ENCODE data around the gene REXO5. TPM values are rescaled to one million over a fixed set of nuclear protein-coding genes. Genes with fewer than 3 reads are reported as not detected.
A peak's percentile ranks its signal among the peaks of the same experiment; 100 is the strongest.

REXO5 gene
- total and polyA plus RNA-seq, 2 of the 13 experiments (the other 11 are each of a cell fraction or from before 2014, with no cell fraction given), result 5.9 to 13.1 TPM

- TF ChIP-seq ZNF34 (CRISPR knock-in tag; IDR thresholded peaks at IDR 0.05; ENCODE audit: borderline replicate concordance) (no peak), UBTF (CRISPR knock-in tag; IDR thresholded peaks at IDR 0.05) (peak; percentile 44; the same call in 1 of the 2 replicates), HMG20A (CRISPR knock-in tag; IDR thresholded peaks at IDR 0.05; ENCODE audit: borderline replicate concordance) (no peak), ZFX (CRISPR knock-in tag; IDR thresholded peaks at IDR 0.05; ENCODE audit: low read depth) (no peak), HDAC6 (IDR thresholded peaks at IDR 0.05; ENCODE audit: low read depth, low read length) (no peak), JUNB (CRISPR knock-in tag; IDR thresholded peaks at IDR 0.05; ENCODE audit: borderline replicate concordance) (no peak), XBP1 (CRISPR knock-in tag; IDR thresholded peaks at IDR 0.05) (no peak), HNF1A (IDR thresholded peaks at IDR 0.05; ENCODE audit: low read depth) (no peak), HNF1A (CRISPR knock-in tag; IDR thresholded peaks at IDR 0.05; ENCODE audit: borderline replicate concordance) (no peak), JARID2 (CRISPR knock-in tag; IDR thresholded peaks at IDR 0.05; ENCODE audit: insufficient replicate concordance) (no peak), ZNF563 (CRISPR knock-in tag; IDR thresholded peaks at IDR 0.05) (no peak), DPF2 (CRISPR knock-in tag; IDR thresholded peaks at IDR 0.05; ENCODE audit: borderline replicate concordance, low read depth) (no peak), ZNF432 (CRISPR knock-in tag; IDR thresholded peaks at IDR 0.05; ENCODE audit: borderline replicate concordance) (no peak), PLSCR1 (CRISPR knock-in tag; IDR thresholded peaks at IDR 0.05; ENCODE audit: borderline replicate concordance) (no peak), FOXK2 (IDR thresholded peaks at IDR 0.05) (no peak), KLF6 (CRISPR knock-in tag; IDR thresholded peaks at IDR 0.05) (no peak), SIX1 (CRISPR knock-in tag; IDR thresholded peaks at IDR 0.05; ENCODE audit: borderline replicate concordance) (peak; percentile 21; the same call in 1 of the 2 replicates), NONO (IDR thresholded peaks at IDR 0.05) (no peak), NONO (CRISPR knock-in tag; conservative IDR thresholded peaks at IDR 0.05) (no peak), SETDB1 (CRISPR knock-in tag; IDR thresholded peaks at IDR 0.05; ENCODE audit: borderline replicate concordance) (no peak), TGIF2 (CRISPR knock-in tag; IDR thresholded peaks at IDR 0.05) (no peak), NR0B2 (CRISPR knock-in tag; IDR thresholded peaks at IDR 0.05) (no peak), ZNF549 (CRISPR knock-in tag; IDR thresholded peaks at IDR 0.05) (no peak)
These were observed 31.5 kb upstream of the REXO5 start (continued) for GRCh38 chr16:20774703-20775362.

All from HepG2 (cell line).